ENCODE measurements around the gene NANS.
"Not testable (repeated sequence)": the region's sequence is repeated elsewhere in the genome, so short reads cannot be mapped to it uniquely, and the experiment has no call there.

NANS gene

GRCh38 chr9:98101416-98101815 lies 44.9 kb downstream of the NANS start:
- DNase-seq (ENCODE audit: low read depth) = no peak

GRCh38 chr9:98101868-98102273 lies 45.3 kb downstream of the NANS start:
- DNase-seq (ENCODE audit: low read depth) = no peak

GRCh38 chr9:98104445-98104881 lies 47.9 kb downstream of the NANS start:
- DNase-seq (ENCODE audit: low read depth) = no peak

GRCh38 chr9:98105006-98105405 lies 48.5 kb downstream of the NANS start:
- no peak for DNase-seq (ENCODE audit: low read depth)

GRCh38 chr9:98107926-98108325 lies 51.4 kb downstream of the NANS start:
- DNase-seq (ENCODE audit: low read depth) = no peak

GRCh38 chr9:98108531-98109031 lies 52.0 kb downstream of the NANS start:
- no peak for DNase-seq (ENCODE audit: low read depth)

GRCh38 chr9:98109052-98109451 lies 52.5 kb downstream of the NANS start:
- no peak for DNase-seq (ENCODE audit: low read depth)

- DNase-seq (ENCODE audit: low read depth) = not testable (repeated sequence)
These were observed 60.6 kb downstream of the NANS start for GRCh38 chr9:98117097-98117496.

GRCh38 chr9:98117984-98118639 lies 61.6 kb downstream of the NANS start:
- no peak for DNase-seq (ENCODE audit: low read depth)

- no peak for DNase-seq (ENCODE audit: low read depth)
These were observed 62.4 kb downstream of the NANS start, which contains the start of gene TRIM14 for GRCh38 chr9:98118640-98119601. Gene TRIM14, minus strand, starts transcription at chr9:98119222. Its CDS starts 34 bp downstream, at chr9:98119188.

- DNase-seq (ENCODE audit: low read depth) = no peak
These were observed 63.9 kb downstream of the NANS start for GRCh38 chr9:98120476-98120875.

- DNase-seq (ENCODE audit: low read depth) = no peak
These were observed 64.5 kb downstream of the NANS start for GRCh38 chr9:98121058-98121457.

GRCh38 chr9:98124091-98124490 lies 67.6 kb downstream of the NANS start:
- not testable (repeated sequence) for DNase-seq (ENCODE audit: low read depth)

- DNase-seq (ENCODE audit: low read depth) = no peak
These were observed 68.3 kb downstream of the NANS start for GRCh38 chr9:98124637-98125426.

- no peak for DNase-seq (ENCODE audit: low read depth)
These were observed 70.7 kb downstream of the NANS start for GRCh38 chr9:98127226-98127625.

- no peak for DNase-seq (ENCODE audit: low read depth)
These were observed 71.8 kb downstream of the NANS start for GRCh38 chr9:98128316-98128715.

GRCh38 chr9:98129451-98129881 lies 72.9 kb downstream of the NANS start:
- DNase-seq (ENCODE audit: low read depth) = no peak

GRCh38 chr9:98130060-98130459 lies 73.5 kb downstream of the NANS start:
- DNase-seq (ENCODE audit: low read depth) = not testable (repeated sequence)

- DNase-seq (ENCODE audit: low read depth) = no peak
These were observed 74.2 kb downstream of the NANS start for GRCh38 chr9:98130576-98131228.

GRCh38 chr9:98132158-98132557 lies 75.6 kb downstream of the NANS start:
- no peak for DNase-seq (ENCODE audit: low read depth)

All from non-pigmented ciliary epithelial cell (primary cell).